ENCODE data around the gene PKD2L1. TPM values are rescaled to one million over a fixed set of nuclear protein-coding genes. Genes with fewer than 3 reads are reported as not detected.

Gene PKD2L1
- not detected in 2 replicates for total RNA-seq

DNA sequence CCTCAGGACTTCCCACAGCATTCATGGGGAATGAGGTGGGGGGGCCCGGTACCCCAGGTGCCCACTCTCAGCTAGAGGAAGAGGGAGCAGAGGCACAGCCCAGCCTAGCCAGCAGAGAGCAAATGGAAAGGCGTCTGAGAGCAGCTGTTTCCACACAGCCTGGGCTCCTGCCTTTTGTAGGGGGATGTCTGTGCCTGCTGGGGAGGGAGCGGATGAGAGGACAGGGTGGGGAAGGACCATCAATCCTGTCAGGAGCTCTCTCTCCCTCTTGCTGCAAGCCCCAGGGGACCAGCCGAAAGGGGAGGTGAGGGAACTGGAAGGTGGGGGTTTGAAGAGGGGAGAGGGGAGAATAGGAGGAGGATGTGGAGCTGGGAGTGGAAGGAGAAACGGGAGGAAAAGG lies at the start of gene PKD2L1:
Gene PKD2L1, minus strand, starts transcription at position 150 of the 400 bp plus-strand sequence. Its CDS starts 125 bp downstream, at position 25.

DNA sequence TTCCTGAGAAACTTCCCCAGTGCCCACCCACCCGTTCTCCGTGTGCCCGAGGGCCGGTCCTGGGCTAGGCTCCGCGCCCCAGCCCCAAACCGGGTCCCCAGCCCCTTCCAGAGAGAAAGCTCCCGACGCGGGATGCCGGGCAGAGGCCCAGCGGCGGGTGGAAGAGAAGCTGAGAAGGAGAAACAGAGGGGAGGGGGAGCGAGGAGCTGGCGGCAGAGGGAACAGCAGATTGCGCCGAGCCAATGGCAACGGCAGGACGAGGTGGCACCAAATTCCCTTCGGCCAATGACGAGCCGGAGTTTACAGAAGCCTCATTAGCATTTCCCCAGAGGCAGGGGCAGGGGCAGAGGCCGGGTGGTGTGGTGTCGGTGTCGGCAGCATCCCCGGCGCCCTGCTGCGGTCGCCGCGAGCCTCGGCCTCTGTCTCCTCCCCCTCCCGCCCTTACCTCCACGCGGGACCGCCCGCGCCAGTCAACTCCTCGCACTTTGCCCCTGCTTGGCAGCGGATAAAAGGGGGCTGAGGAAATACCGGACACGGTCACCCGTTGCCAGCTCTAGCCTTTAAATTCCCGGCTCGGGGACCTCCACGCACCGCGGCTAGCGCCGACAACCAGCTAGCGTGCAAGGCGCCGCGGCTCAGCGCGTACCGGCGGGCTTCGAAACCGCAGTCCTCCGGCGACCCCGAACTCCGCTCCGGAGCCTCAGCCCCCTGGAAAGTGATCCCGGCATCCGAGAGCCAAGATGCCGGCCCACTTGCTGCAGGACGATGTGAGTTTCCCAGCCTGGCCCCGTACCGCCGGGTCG lies 16.9 kb upstream of the PKD2L1 start, which contains the start of gene SCD:
Gene SCD, plus strand, starts transcription at position 469 of the 803 bp plus-strand sequence. Its CDS starts 272 bp downstream, at position 741.

DNA sequence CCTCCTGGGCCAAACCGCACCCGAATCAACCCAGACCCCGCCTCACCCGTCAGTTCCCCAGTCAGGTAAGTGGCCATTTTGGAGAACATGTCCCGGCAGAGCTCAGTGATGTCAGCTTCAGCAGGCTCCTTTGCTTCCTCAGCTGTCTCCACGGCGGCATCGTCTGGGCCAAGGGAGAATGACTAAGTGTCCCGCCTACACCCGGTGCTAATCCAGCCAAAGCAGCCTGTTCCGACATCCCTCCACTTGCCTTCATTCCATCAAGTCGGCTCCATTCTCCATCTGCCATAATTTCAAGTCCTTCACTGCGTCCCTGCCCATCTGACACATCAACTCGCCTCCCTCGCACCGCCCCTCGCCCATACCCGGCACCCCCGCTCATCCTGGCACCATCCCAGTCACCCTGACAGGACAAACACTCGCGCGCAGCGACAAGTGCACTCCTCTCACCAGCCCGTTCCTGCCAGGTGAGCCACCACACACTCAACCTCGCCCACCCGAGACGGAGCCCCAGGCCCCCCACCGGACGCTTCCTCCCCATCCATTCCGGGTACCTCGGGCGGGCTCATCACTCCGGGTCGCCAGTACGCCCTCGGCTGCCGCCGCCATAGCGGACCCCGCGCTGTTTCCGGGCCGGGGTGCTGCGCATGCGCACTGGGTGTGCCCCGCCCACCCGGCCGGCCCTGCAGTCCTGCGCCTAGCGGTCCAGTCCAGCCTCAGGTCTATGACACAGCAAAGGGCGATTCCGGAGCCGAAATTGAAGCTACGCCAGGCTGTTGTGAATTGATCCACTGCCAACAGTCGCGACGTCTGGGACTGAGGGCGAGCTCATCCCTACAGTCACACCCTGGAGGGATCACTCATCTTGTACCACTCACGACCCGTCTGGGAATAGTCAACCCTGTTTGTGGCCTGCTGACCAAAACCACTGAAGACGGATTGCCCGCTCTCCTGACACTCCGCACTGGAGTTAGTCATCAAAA lies 43.7 kb downstream of the PKD2L1 start, which contains the start of gene BLOC1S2:
Gene BLOC1S2, minus strand, starts transcription at position 630 of the 983 bp plus-strand sequence. Its CDS starts 21 bp downstream, at position 609.

DNA sequence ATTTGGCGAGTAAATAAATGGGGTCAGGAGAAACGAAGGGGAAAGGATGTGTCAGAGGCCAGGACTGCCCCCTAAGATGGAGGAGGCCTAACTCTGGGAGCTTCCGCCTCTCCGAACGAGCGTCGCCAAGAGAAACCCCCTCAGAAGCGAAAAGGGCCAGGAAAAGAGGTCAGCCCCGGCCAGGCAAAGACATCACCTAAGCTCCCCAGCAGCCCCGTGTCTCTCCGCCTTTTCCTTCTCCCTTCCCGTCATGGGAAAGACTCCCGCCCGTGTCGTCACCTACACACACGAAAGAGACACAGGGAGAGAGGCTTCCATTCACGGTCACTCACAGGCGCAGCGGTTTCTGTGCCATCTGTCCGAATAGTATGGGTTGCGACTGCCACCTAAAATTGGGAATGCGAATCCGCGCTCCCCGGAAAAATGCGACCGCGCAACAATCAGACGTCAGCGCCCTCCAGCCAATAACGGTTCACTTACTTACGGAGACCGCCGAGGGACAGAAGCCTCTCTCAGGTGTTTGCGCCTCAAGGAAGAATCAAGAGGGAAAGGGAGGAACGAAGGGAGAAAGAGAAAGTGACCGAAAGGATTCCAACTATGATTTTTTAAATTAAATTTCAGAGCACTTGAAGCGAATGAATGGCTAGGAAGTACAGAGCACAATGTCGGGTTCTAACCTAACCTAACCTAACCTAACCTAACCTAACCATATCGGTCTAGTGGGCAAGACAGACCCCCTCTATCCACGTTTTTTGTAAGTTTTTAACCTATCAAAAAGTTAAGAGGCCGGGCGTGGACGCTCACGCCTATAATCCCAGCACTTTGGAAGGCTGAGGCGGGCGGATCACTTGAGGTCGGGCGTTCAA lies 62.6 kb downstream of the PKD2L1 start, which contains the start of gene CWF19L1:
Gene CWF19L1, minus strand, starts transcription at position 400 of the 866 bp plus-strand sequence. Its CDS starts 45 bp downstream, at position 355.

Other genes starting within 250 kb of the PKD2L1 start
- not detected in 2 replicates for gene CPN1, start 248.4 kb downstream of the PKD2L1 start, total RNA-seq
- gene ERLIN1, start 144.2 kb downstream of the PKD2L1 start, total RNA-seq, result 28.9 and 32.7 TPM in 2 replicates
- 22.5 and 23.4 TPM in 2 replicates for gene CHUK, start 100.6 kb downstream of the PKD2L1 start, total RNA-seq
- 19.4 and 28.9 TPM in 2 replicates for gene CWF19L1, start 62.6 kb downstream of the PKD2L1 start, total RNA-seq
- 35.5 and 39.3 TPM in 2 replicates for gene BLOC1S2, start 43.5 kb downstream of the PKD2L1 start, total RNA-seq
- gene SCD, start 17.0 kb upstream of the PKD2L1 start, total RNA-seq, result 24.5 and 42.6 TPM in 2 replicates
- gene WNT8B, start 132.8 kb upstream of the PKD2L1 start, total RNA-seq, result not detected in 2 replicates
- gene SEC31B, start 189.6 kb upstream of the PKD2L1 start, total RNA-seq, result 2.1 and 2.2 TPM in 2 replicates
- 144 and 162 TPM in 2 replicates for gene NDUFB8, start 199.6 kb upstream of the PKD2L1 start, total RNA-seq
- gene HIF1AN, start 205.7 kb upstream of the PKD2L1 start, total RNA-seq, result 8.8 and 8.9 TPM in 2 replicates